WI38 (cell line): ENCODE data around the gene RPAP2.
"Not testable (repeated sequence)": the region's sequence is repeated elsewhere in the genome, so short reads cannot be mapped to it uniquely, and the experiment has no call there.

Source experiments
- H3K4me3 ChIP-seq: 2 replicates; pipeline ENCODE4 v1.5.1; 2011; ENCODE audit warnings: low read depth, mild to moderate bottlenecking, control low read depth, low read length
- TF ChIP-seq, protein P1 (sequence below): IDR thresholded peaks from 2 replicates; pipeline ENCODE4 v1.5.1; 2012; ENCODE audit warnings: low read depth, mild to moderate bottlenecking, control low read depth, low read length

RPAP2 gene

DNA sequence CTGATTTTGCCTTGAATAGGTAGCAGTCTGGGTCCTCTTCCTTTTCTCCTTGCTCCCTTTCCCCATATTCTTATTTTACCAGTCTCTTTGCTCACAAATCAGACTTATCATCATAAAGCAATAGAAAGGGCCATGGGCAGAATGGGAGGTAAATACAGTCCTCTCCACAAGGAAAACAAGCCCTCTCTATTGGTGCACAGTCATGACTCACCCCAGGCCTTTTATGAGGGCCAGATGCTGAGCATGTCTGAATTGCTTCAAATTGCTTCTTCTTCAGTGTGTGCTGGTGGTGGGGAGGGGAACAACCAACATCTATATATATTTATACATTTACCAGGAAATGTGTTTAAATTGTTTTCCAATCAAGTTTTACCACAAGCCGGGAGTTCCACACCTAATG, 112.7 kb downstream of the RPAP2 start:
- no peak overlapping the region for H3K4me3 ChIP-seq
- TF ChIP-seq, protein P1, sequence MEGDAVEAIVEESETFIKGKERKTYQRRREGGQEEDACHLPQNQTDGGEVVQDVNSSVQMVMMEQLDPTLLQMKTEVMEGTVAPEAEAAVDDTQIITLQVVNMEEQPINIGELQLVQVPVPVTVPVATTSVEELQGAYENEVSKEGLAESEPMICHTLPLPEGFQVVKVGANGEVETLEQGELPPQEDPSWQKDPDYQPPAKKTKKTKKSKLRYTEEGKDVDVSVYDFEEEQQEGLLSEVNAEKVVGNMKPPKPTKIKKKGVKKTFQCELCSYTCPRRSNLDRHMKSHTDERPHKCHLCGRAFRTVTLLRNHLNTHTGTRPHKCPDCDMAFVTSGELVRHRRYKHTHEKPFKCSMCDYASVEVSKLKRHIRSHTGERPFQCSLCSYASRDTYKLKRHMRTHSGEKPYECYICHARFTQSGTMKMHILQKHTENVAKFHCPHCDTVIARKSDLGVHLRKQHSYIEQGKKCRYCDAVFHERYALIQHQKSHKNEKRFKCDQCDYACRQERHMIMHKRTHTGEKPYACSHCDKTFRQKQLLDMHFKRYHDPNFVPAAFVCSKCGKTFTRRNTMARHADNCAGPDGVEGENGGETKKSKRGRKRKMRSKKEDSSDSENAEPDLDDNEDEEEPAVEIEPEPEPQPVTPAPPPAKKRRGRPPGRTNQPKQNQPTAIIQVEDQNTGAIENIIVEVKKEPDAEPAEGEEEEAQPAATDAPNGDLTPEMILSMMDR: no peak

- no peak overlapping the region for H3K4me3 ChIP-seq
- TF ChIP-seq, protein P1: no peak
Measured at GRCh38 chr1:92419642-92420041, 120.8 kb downstream of the RPAP2 start.

GRCh38 chr1:92424381-92424780, 125.5 kb downstream of the RPAP2 start:
- H3K4me3 ChIP-seq: no peak overlapping the region
- TF ChIP-seq, protein P1: no peak

GRCh38 chr1:92425617-92426016, 126.8 kb downstream of the RPAP2 start:
- TF ChIP-seq, protein P1: no peak
- no peak overlapping the region for H3K4me3 ChIP-seq

GRCh38 chr1:92430030-92430429, 131.2 kb downstream of the RPAP2 start:
- no peak overlapping the region for H3K4me3 ChIP-seq
- TF ChIP-seq, protein P1: no peak

- not testable (repeated sequence) for H3K4me3 ChIP-seq
Measured at GRCh38 chr1:92434572-92434971, 135.7 kb downstream of the RPAP2 start.

DNA sequence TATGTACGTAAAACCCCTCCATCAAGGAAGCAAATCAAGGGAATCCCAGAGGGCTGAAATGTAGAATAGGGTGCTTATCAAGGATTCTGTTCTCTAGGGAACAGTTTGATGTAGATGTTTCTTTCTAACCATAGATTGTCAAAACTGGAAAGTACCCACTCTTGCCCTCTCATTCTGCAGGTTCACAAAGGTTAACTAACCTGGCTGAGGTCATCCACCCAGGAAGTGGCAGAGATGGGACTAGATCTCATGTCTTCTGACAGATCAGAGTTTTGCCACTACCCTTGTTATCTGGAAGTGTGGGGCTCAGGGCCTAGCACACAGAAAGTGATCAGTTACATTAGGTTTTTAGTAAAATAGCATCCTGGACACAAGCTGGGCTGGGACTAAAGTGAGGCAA, 140.4 kb downstream of the RPAP2 start:
- no peak overlapping the region for H3K4me3 ChIP-seq
- TF ChIP-seq, protein P1: no peak

GRCh38 chr1:92441316-92441696, 142.4 kb downstream of the RPAP2 start:
- TF ChIP-seq, protein P1: no peak
- no peak overlapping the region for H3K4me3 ChIP-seq
